Measurements from ENCODE around the gene GBP5. TPM values are rescaled to one million over a fixed set of nuclear protein-coding genes. Genes with fewer than 3 reads are reported as not detected.
"Not testable (repeated sequence)": the region's sequence is repeated elsewhere in the genome, so short reads cannot be mapped to it uniquely, and the experiment has no call there.

GBP5 gene
- total RNA-seq, 2 donors from 2014 or later = 1.6 TPM

DNA sequence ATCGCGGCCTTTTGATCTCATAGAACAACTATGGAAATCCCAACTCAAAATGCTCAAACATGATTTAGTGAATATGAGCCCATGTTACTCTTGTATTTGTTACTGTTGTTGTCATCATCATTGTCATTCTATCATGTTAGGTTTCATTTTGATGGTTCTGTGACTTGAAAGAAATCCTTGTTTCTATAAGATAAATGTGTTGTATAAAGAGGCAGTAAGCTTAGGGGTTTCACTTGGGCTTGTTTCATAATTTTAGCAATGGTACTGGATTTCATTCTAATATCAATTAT, 15.3 kb upstream of the GBP5 start:
- DNase-seq = no peak
- no peaks in the 10 kb centered on the region for H3K9me3 ChIP-seq
- no peak for TF ChIP-seq POLR2A (IDR thresholded peaks at IDR 0.05)
- TF ChIP-seq, protein P1, sequence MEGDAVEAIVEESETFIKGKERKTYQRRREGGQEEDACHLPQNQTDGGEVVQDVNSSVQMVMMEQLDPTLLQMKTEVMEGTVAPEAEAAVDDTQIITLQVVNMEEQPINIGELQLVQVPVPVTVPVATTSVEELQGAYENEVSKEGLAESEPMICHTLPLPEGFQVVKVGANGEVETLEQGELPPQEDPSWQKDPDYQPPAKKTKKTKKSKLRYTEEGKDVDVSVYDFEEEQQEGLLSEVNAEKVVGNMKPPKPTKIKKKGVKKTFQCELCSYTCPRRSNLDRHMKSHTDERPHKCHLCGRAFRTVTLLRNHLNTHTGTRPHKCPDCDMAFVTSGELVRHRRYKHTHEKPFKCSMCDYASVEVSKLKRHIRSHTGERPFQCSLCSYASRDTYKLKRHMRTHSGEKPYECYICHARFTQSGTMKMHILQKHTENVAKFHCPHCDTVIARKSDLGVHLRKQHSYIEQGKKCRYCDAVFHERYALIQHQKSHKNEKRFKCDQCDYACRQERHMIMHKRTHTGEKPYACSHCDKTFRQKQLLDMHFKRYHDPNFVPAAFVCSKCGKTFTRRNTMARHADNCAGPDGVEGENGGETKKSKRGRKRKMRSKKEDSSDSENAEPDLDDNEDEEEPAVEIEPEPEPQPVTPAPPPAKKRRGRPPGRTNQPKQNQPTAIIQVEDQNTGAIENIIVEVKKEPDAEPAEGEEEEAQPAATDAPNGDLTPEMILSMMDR (IDR thresholded peaks at IDR 0.05) = no peak
- H3K4me3 ChIP-seq = no peak overlapping the region
- no peaks in the 10 kb centered on the region for H3K36me3 ChIP-seq (replicated peaks in 1 of 2; ENCODE audit: insufficient read depth in 1 of 2, low read depth in 2 of 2)
- H3K4me1 ChIP-seq = no peaks in the 10 kb centered on the region
- no peaks in the 10 kb centered on the region for H3K27me3 ChIP-seq
- no peak overlapping the region for H3K27ac ChIP-seq
- WGBS, 2 donors = 94 to 99% methylated on average over 2 of the region's 2 CpGs
- ATAC-seq = no peak
- intact Hi-C loops (cut with DNase I) = no loop called here

DNA sequence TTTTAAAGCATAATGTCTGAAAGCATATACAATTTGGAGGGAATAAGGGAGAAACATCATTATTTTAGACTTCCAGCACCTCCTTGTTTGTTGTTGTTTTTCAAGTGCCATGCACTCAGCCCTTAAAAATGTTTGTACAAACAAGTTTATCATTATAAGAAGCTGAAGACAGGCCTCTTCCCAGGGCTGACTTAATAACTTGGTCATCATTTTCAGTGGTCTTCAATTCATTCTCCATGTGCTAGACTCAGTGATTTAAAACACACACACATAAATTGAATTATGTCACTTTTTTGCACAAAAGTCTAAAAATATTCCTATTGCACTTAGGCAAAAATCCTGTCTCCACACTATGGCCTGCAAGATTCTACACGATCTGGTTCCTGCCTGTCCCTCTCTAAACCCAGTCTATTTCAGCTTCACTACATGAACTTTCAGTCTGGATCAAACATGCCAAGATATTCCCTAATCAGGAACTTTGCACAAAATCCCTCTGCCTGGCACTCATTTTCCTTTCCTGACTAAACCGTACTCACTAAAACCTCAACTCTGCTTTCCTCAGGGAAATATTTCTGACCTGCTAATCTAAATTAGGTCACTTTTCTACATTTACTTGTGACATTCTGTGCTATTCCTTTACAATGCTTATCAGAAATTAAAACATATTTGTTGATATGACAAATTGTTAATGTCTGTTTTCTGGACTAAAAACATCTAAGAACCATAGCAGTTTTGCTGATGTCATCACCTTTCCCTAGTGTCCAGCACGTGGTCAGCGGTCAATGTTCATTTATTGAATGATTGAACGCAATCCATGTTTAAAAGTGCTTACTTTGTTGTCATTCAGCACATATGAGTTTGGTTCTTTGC, 14.8 kb upstream of the GBP5 start:
- TF ChIP-seq, protein P1 (IDR thresholded peaks at IDR 0.05) = no peak
- no peak for TF ChIP-seq POLR2A (IDR thresholded peaks at IDR 0.05)
- intact Hi-C loops (cut with DNase I) = no loop called here
- H3K4me1 ChIP-seq = no peaks in the 10 kb centered on the region
- ATAC-seq (no peak), DNase-seq (no peak)
- H3K36me3 ChIP-seq (replicated peaks in 1 of 2; ENCODE audit: insufficient read depth in 1 of 2, low read depth in 2 of 2) = no peaks in the 10 kb centered on the region
- H3K27ac ChIP-seq = peak overlapping the region in 1 of 4 donors; percentile 5
- WGBS, 2 donors = 59 to 75% methylated on average over 5 of the region's 5 CpGs
- no peaks in the 10 kb centered on the region for H3K27me3 ChIP-seq
- no peaks in the 10 kb centered on the region for H3K9me3 ChIP-seq
- H3K4me3 ChIP-seq = no peak overlapping the region

DNA sequence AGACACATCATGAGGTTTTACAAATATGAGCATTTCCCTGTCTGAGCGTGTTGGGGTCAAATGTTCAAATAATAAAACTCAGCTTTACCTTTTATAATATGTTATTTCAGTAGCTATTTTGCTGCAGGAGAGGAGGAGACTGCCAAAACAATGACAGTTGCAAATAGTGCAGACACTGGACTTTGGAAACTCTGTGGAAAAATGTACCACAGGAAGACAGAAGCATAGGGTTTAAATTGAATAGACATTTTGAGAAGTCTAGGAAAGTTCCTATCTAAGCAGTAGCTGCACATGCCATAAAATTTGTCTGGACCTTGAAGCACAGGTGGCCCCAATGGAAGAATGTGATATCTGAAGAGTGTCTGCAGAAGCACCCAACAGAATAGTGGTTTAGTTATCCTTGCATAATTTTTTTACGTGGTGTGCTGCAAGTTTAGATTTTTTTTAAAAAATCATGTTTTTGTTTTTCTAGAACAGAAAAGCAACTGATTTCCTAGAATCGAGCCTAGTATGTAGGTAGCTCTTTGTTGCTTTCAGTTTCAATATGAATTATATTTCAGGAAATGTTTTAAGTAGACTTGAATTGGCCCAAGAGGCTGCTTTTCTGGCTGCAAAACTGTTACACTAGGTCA, 14.0 kb upstream of the GBP5 start:
- Histone ChIP-seq H3K4me3 (no peak overlapping the region), H3K27ac (peak overlapping the region in 1 of 4 donors; percentile 5), H3K36me3 (replicated peaks in 1 of 2; ENCODE audit: insufficient read depth in 1 of 2, low read depth in 2 of 2) (no peaks in the 10 kb centered on the region), H3K27me3 (no peaks in the 10 kb centered on the region), H3K9me3 (no peaks in the 10 kb centered on the region), H3K4me1 (no peaks in the 10 kb centered on the region)
- TF ChIP-seq, protein P1 (IDR thresholded peaks at IDR 0.05) = no peak
- no peak for TF ChIP-seq POLR2A (IDR thresholded peaks at IDR 0.05)
- intact Hi-C loops (cut with DNase I) = no loop called here
- ATAC-seq = no peak
- no peak for DNase-seq
- 49 to 62% methylated on average over 3 of the region's 3 CpGs for WGBS, 2 donors

DNA sequence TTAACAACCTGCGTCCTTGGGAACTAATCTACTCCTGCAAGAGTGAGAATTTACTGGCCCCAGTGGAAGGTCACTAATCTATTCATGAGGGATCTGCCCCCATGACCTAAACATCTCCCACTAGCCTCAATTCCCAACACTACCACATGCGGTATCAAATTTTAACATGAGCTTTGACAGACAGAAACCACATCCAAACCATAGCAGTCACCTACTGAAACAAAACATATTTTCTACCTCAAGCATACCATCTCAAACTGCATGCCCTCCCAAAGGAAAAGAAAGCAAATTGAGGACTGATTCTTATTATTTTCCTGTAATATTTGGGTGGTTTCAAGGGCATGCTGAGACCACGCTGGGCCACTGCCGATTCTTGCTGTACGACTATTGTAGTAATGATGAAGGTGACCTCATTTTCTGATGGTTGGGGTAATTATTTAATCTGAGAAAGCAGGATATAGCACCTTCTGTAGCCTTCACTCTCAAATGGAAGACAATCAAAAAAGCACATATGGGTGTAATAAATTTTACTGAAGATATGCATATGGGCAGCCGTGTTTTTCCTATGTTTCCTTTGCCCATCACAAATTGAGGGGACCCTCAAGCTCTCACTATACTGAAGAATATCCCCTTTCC, 13.2 kb upstream of the GBP5 start:
- Histone ChIP-seq H3K4me1 (no peaks in the 10 kb centered on the region), H3K4me3 (no peak overlapping the region), H3K27me3 (no peaks in the 10 kb centered on the region), H3K9me3 (no peaks in the 10 kb centered on the region), H3K27ac (no peak overlapping the region), H3K36me3 (replicated peaks in 1 of 2; ENCODE audit: insufficient read depth in 1 of 2, low read depth in 2 of 2) (no peaks in the 10 kb centered on the region)
- no peak for TF ChIP-seq POLR2A (IDR thresholded peaks at IDR 0.05)
- TF ChIP-seq, protein P1 (IDR thresholded peaks at IDR 0.05) = no peak
- 82 to 84% methylated on average over 6 of the region's 6 CpGs for WGBS, 2 donors
- intact Hi-C loops (cut with DNase I) = no loop called here
- no peak for DNase-seq
- no peak for ATAC-seq

DNA sequence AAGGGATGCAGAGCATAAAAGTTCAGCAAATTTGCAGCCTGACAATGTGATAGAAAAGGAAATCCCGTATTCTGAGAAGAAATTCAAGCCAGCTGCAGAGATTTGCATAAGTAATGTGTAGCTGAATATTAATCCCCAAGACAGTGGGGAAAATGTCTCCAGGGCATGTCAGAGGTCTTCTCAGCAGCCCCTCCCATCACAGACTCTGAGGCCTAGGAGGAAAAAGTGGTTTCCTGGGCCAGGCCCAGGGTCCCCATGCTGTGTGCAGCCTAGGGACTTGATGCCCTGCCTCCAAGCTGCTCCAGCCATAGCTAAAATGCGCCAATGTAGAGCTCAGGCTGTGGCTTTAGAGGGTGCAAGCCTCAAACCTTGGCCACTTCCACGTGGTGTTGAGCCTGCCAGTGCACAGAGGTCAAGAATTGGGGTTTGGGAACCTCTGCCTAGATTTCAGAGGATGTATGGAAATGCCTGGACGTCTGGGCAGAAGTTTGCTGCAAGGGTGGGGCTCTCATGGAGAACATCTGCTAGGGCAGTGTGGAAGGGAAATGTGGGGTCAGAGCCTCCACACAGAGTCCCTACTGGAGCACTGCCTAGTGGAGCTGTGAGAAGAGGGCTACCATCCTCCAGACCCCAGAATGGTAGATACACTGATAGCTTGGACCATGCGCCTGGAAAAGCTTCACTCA, 11.6 kb upstream of the GBP5 start:
- H3K4me3 ChIP-seq; H3K27ac ChIP-seq; H3K9me3 ChIP-seq; H3K36me3 ChIP-seq (replicated peaks in 1 of 2; ENCODE audit: insufficient read depth in 1 of 2, low read depth in 2 of 2); ATAC-seq; H3K27me3 ChIP-seq; DNase-seq; H3K4me1 ChIP-seq; intact Hi-C loops (cut with DNase I): not testable (repeated sequence)
- WGBS, 2 donors = 69 to 70% methylated on average over 2 to 5 of the region's 5 CpGs

Data from body of pancreas (tissue), 4 donors.